NCI-H2107 (cell line): ENCODE results near the gene GLIPR1.
A peak's percentile ranks its signal among the peaks of the same experiment; 100 is the strongest.
"Not testable (repeated sequence)": the region's sequence is repeated elsewhere in the genome, so short reads cannot be mapped to it uniquely, and the experiment has no call there.

ENCODE experiments used
- DNase-seq: peaks from one replicate; lab custom pipeline; 2025; lab: John Stamatoyannopoulos, UW

GLIPR1 gene

GRCh38 chr12:75474116-75474515, 6.4 kb upstream of the GLIPR1 start:
- DNase-seq = no peak

- DNase-seq = no peak
Measured at GRCh38 chr12:75476071-75476470, 4.5 kb upstream of the GLIPR1 start.

DNA sequence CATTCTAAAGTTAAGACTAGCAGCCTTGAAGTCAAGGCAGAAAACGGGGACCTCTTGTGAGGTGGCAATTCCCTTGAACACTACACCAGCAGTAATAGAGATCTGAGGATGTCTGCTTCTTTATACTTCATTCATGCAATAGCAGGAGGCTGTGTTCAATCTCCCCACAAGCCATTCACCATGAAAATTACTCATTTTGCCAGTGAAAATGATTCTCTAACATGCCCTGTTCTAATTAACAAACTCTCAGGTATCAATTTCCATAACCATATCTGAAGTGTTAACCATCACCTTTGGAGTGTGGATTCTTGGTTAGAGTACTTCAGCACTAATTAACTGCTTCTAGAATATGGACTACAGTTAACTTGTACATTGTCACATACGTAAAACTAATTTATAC, 3.4 kb upstream of the GLIPR1 start:
- DNase-seq = no peak

GRCh38 chr12:75478116-75478794, 2.3 kb upstream of the GLIPR1 start:
- no peak for DNase-seq

DNA sequence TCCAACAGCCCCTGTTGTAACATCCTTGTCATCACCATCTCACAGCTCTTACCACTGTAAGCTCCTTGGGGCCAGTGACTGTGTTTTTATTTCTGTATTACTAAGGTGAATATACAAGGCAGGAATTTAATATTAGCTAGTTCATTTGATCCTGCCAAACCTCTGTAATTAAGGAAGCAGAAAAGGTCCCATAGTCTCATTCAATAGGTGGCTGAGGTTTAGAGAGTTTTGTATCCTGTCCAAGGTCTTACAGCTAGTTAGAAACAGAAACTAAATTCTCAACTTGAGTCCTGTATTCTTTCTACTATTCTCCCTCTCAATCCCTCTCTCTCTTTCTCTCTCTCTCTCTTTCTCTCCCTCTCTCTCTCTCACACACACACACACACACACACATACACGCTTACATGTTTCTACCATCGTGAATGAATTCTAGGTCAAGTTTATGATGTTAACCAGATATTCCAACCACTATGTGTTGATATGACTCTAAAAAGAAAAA, 543 bp upstream of the GLIPR1 start:
- DNase-seq = no peak

- no peak for DNase-seq
Measured at GRCh38 chr12:75481013-75481705, 604 bp downstream of the GLIPR1 start.

DNA sequence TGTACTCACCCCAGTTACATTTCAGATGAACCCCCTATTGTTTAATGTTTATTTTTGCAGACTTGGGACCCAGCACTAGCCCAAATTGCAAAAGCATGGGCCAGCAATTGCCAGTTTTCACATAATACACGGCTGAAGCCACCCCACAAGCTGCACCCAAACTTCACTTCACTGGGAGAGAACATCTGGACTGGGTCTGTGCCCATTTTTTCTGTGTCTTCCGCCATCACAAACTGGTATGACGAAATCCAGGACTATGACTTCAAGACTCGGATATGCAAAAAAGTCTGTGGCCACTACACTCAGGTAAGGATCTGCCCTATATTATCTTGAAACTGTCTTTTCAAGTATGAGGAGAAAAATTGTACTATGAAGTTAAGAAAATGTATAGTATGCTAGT, 1.2 kb downstream of the GLIPR1 start:
- no peak for DNase-seq

- no peak for DNase-seq
Measured at GRCh38 chr12:75482646-75483045, 2.1 kb downstream of the GLIPR1 start.

- DNase-seq = no peak
Measured at GRCh38 chr12:75483431-75483830, 2.9 kb downstream of the GLIPR1 start.

GRCh38 chr12:75484450-75484849, 3.9 kb downstream of the GLIPR1 start:
- not testable (repeated sequence) for DNase-seq

- DNase-seq = no peak
Measured at GRCh38 chr12:75487308-75487707, 6.8 kb downstream of the GLIPR1 start.

DNA sequence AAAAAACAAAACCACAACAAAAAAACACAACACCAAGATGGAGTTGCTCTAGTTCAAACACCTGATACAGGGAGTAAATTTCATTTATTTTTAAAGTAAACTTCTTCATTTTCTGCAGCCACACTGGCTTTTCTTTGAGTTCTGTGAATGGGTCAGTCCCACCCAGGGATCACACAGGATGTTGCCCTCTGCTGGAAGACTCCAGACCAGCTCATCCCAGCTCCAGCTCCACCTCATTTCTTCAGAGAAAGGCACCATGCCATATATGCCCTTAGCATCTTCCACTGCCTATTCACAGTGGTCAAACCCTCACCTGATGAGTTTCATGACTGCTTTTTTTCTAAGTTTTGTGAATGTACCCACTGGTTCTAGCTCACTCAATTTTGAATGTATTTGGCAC, 8.0 kb downstream of the GLIPR1 start:
- no peak for DNase-seq

DNA sequence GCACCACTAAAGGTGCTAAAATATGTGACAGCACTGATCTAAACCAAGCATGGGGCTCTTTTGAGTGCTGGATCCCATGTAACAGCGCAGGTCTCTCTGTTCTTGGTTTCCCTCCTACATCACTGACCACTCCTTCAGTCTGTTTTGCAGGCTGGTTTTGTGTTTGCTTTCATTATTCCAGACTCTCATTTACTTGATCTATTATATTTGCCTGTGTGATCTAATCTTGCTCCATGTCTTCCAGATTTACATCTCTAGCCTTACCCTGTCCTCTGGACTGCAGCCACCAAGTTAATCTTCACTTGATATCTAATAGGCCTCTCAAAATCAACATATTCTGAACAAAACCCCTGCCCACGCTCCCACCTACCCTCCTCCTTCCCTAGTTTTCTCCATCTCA, 8.6 kb downstream of the GLIPR1 start:
- DNase-seq = no peak

DNA sequence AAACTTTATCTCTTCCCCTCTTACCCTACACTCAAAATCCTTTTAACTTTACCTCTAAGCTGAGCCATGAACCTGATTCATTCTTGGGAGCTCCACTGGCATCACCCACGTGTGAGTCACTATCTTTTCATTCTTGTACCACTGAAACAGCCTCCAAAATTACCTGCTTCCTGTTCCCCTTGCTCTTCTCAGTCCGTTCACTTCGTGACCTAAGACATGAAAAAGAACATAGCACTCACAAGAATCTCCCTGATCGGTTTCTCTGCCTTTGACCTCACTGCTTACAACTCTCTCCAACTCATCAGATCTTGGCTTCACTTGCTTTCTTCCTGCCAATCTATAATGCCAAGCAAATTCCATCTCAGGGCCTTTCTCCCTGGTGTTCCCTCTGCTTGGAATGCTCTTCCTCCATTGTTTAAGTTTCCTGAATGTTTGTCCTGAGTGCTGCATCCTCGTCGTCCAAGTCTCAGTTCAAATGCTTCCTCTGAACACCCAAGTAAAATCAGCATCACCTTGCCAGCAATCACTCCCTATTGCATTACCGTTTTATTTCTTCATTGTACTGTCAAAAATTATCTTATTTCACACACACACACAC, 9.2 kb downstream of the GLIPR1 start:
- no peak for DNase-seq

GRCh38 chr12:75491169-75491568, 10.6 kb downstream of the GLIPR1 start:
- no peak for DNase-seq

DNA sequence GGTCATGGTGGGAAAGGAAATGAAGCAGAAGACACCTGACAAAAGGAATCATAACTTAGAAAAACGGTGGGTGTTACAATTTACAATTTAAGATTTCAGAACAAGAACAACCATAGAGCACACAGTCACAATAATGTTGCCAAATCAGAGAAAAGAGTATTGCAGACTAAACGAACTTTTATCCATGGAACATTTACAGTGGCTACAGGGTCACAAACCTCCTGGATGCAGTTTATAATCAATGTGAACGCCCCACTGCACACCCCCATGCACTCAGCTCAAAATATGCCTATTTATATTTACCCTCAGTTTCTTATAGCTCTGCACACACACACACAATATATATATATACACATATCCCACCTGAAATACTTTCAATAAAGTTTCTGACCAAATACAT, 22.9 kb downstream of the GLIPR1 start:
- no peak for DNase-seq

GRCh38 chr12:75503866-75504265, 23.3 kb downstream of the GLIPR1 start:
- DNase-seq = no peak

DNA sequence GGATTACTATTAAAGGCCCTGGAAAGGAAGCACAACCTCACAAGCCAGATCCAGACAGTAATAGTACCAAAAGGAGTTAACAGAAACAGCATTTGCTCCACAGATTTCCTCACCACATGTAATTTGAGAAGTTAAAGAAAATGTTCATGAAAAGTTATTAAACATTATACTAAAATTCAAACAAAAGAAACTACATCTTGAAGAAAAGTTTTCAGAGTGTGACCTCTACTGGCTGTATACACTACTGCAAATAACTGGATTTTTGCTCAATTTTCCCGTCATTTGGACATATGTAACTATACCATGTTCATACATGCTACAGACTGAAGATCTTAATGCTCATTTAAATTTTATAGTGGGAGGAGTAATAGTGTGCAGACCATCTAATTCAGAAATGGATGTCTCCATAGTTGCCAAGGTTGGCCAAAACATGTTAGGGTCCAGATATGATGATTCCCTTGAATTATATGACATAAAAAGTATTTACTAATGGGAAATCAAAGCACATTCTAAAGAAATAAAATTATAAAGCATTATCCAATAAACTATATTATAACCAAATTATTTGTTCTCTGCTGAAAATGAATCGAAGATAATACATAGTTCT, 25.3 kb downstream of the GLIPR1 start:
- no peak for DNase-seq

- DNase-seq = no peak
Measured at GRCh38 chr12:75507086-75507485, 26.5 kb downstream of the GLIPR1 start.

GRCh38 chr12:75508159-75508558, 27.6 kb downstream of the GLIPR1 start:
- no peak for DNase-seq

DNA sequence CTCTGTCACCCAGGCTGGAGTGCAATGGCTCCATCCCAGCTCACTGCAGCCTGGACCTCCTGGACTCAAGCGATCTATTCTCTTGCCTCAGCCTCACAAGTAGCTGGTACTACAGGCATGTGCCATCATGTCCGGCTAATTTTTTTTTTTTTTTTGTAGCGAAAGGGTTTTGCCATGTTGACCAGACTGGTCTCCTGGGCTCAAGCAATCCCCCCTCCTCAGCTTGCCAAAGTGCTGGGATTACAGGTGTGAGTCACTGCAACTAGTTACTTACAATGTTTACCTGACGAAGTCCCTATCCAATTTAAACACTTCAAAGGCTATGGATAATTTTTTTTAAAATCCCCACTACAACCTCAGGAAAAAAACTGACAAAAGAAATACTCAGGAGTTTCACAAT, 29.1 kb downstream of the GLIPR1 start:
- no peak for DNase-seq

DNA sequence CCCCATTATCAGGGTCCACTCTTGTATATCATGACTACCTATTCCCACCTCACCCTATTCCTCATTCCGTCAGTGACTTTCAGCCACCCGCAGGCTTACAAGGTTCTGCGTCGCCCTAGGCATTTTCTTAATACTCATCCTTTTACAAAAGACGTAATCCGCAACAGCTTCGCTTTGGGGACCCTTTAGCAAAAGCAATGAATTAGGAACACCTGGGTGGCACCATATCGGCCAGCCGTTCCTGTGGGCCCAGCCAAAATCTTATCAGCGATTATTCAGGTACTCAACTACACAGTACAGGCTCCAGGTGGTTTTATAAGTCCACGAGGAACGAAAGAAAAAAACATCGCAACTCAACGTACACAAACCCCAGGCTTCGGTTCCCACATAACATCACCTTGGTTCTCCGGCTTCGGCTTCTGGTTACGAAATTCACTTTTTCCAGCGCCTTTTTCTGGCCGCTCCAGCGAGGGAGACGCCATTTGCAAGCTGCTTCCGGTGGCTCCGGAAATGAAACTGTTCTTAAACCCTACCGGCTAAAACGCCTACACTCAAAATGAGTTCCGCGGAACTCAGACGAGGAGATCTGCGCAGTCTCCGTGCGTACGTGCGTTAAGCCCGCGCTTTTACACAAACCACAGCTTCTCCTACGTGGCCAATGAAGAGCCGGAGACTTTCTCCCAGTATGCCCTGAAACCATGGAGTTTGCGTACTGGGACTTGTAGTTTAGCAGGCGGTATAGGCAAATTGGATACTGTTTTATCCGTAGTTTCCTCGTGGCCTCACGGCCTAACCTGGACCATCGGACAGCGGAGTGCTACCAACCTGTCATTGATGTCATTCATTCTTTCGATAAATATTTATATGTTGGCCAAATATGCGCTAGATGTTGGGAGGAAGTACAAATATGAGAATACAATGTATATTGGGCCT, 30.8 kb downstream of the GLIPR1 start, which contains the start of gene KRR1:
Gene KRR1, minus strand, starts transcription at position 494 of the 933 bp plus-strand sequence. Its CDS starts 12 bp downstream, at position 482.
- DNase-seq = peak; percentile 96
